ENCODE data around the gene ETFB.

- TF ChIP-seq RAD21 (IDR thresholded peaks at IDR 0.05; ENCODE audit: low read length): no peak
- TF ChIP-seq CTCF (IDR thresholded peaks at IDR 0.05): no peak
- TF ChIP-seq RFX5 (IDR thresholded peaks at IDR 0.05; ENCODE audit: low read length): no peak
- no peak for TF ChIP-seq SIN3A (IDR thresholded peaks at IDR 0.05; ENCODE audit: borderline replicate concordance, low read depth, low read length)
- TF ChIP-seq REST (IDR thresholded peaks at IDR 0.05; ENCODE audit: low read depth, low read length): no peak
- no peak for TF ChIP-seq TCF12 (IDR thresholded peaks at IDR 0.05)
- no peak for TF ChIP-seq POLR2AphosphoS5 (IDR thresholded peaks at IDR 0.05; ENCODE audit: low read depth, low read length)
- TF ChIP-seq TEAD4 (IDR thresholded peaks at IDR 0.05; ENCODE audit: borderline replicate concordance, insufficient read depth): no peak
- no peak for TF ChIP-seq FOSL2 (IDR thresholded peaks at IDR 0.05; ENCODE audit: borderline replicate concordance, low read depth)
- no peak for TF ChIP-seq MAX (IDR thresholded peaks at IDR 0.05; ENCODE audit: low read depth)
These were observed 34.5 kb downstream of the ETFB start for GRCh38 chr19:51331716-51332115.
